Smooth muscle cell (in vitro differentiated cells): ENCODE measurements around the gene CORO7. TPM values are rescaled to one million over a fixed set of nuclear protein-coding genes. Genes with fewer than 3 reads are reported as not detected.

Experiments
- DNase-seq: peaks from one replicate; lab custom pipeline; 2025; ENCODE audit not compliant: unreplicated experiment; lab: John Stamatoyannopoulos, UW
- H2AFZ ChIP-seq: fragments of 200-600 bp; sonication (generic); 2 replicates; pipeline ENCODE4 v1.6.0; 2016; ENCODE audit warnings: antibody characterized with exemption, low read depth, mild to moderate bottlenecking
- H3F3A ChIP-seq: fragments of 200-600 bp; sonication (generic); 2 replicates; pipeline ENCODE4 v1.6.0; 2017; ENCODE audit warnings: antibody characterized with exemption, low read depth
- H3K27ac ChIP-seq: fragments of 200-600 bp; sonication (generic); 2 replicates; pipeline ENCODE4 v1.5.1; 2016; ENCODE audit warnings: low read depth, mild to moderate bottlenecking
- H3K27me3 ChIP-seq: fragments of 200-600 bp; sonication (generic); 2 replicates; pipeline ENCODE4 v1.6.1; 2016; ENCODE audit warnings: low read depth, mild to moderate bottlenecking
- H3K36me3 ChIP-seq: fragments of 200-600 bp; sonication (generic); 2 replicates; pipeline ENCODE4 v1.5.1; 2016; ENCODE audit warnings: low read depth
- H3K4me1 ChIP-seq: fragments of 200-600 bp; sonication (generic); 2 replicates; pipeline ENCODE4 v1.5.1; 2016; ENCODE audit warnings: low read depth
- H3K4me2 ChIP-seq: fragments of 200-600 bp; sonication (generic); 2 replicates; pipeline ENCODE4 v1.6.0; 2016; ENCODE audit warnings: mild to moderate bottlenecking
- H3K4me3 ChIP-seq: fragments of 200-600 bp; sonication (generic); 2 replicates; pipeline ENCODE4 v1.5.1; 2016; ENCODE audit warnings: mild to moderate bottlenecking
- H3K79me2 ChIP-seq: fragments of 200-600 bp; sonication (generic); 2 replicates; pipeline ENCODE4 v1.6.0; 2016; ENCODE audit warnings: low read depth, mild to moderate bottlenecking
- H3K9ac ChIP-seq: fragments of 200-600 bp; sonication (generic); 2 replicates; pipeline ENCODE4 v1.6.0; 2016; ENCODE audit warnings: low read depth
- H3K9me3 ChIP-seq: fragments of 200-600 bp; sonication (generic); replicated peaks from 2 replicates; pipeline ENCODE4 v1.5.1; 2016; ENCODE audit warnings: low read depth
- H4K20me1 ChIP-seq: fragments of 200-600 bp; sonication (generic); 2 replicates; pipeline ENCODE4 v1.6.0; 2016; ENCODE audit warnings: low read depth
- CTCF ChIP-seq: fragments of 200-600 bp; sonication (generic); IDR thresholded peaks from 2 replicates; pipeline ENCODE4 v1.5.1; 2017; ENCODE audit warnings: borderline replicate concordance, mild to moderate bottlenecking, antibody characterized with exemption; ENCODE audit not compliant: insufficient read depth, poor library complexity, severe bottlenecking
- WGBS: methylation state at CpG from one replicate; pipeline ENCODE4 v1.1.7; 2016; ENCODE audit warnings: low lambda C conversion rate; 5-methylcytosine and 5-hydroxymethylcytosine counted together
- polyA plus RNA-seq: library from polyadenylated mRNA; unstranded; fragments of >200 nt; fragmentation: Nextera tagmentation; extraction: Ambion mirVana; gene quantifications from 2 replicates; pipeline ENCODE4 v1.2.1, GENCODE V29; 2016
- total RNA-seq: library from RNA; depleted of rRNA; stranded (reverse); fragments of >200 nt; gene quantifications from 2 replicates; pipeline ENCODE4 v1.2.3, GENCODE V29; 2014

Gene CORO7
- total and polyA plus RNA-seq, 2 experiments from 2014 or later, result 6.7 to 12.7 TPM

GRCh38 chr16:4347765-4348509 is 68.5 kb downstream of the CORO7 start:
- H3K27ac ChIP-seq, result no peak overlapping the region
- no peak for TF ChIP-seq CTCF

GRCh38 chr16:4347010-4347409 is 69.4 kb downstream of the CORO7 start:
- no peak overlapping the region for H2AFZ ChIP-seq
- 94% methylated on average over 8 of the region's 8 CpGs for WGBS

More at GRCh38 chr16:4347765-4348509, 68.5 kb downstream of the CORO7 start:
- H2AFZ ChIP-seq, result no peak overlapping the region
- H3K4me2 ChIP-seq, result no peak overlapping the region
- H4K20me1 ChIP-seq, result peaks cover 48% of the 10 kb centered on the region
- no peaks in the 10 kb centered on the region for H3K27me3 ChIP-seq
- H3K36me3 ChIP-seq, result no peaks in the 10 kb centered on the region
- peaks cover 10% of the 10 kb centered on the region for H3K4me1 ChIP-seq
- peaks cover 8% of the 10 kb centered on the region for H3F3A ChIP-seq
- H3K4me3 ChIP-seq, result no peak overlapping the region
- no peaks in the 10 kb centered on the region for H3K9me3 ChIP-seq
- WGBS, result 95% methylated on average over 17 of the region's 17 CpGs
- DNase-seq, result no peak
- peaks cover 39% of the 10 kb centered on the region for H3K79me2 ChIP-seq
- no peak overlapping the region for H3K9ac ChIP-seq

GRCh38 chr16:4345836-4346781 is 70.3 kb downstream of the CORO7 start:
- H3K4me1 ChIP-seq, result peaks cover 6% of the 10 kb centered on the region
- no peak for DNase-seq
- H2AFZ ChIP-seq, result no peak overlapping the region
- H4K20me1 ChIP-seq, result peaks cover 66% of the 10 kb centered on the region
- no peaks in the 10 kb centered on the region for H3K27me3 ChIP-seq
- no peaks in the 10 kb centered on the region for H3K9me3 ChIP-seq
- H3K27ac ChIP-seq, result no peak overlapping the region
- H3K36me3 ChIP-seq, result no peaks in the 10 kb centered on the region
- no peak overlapping the region for H3K4me3 ChIP-seq
- H3K4me2 ChIP-seq, result no peak overlapping the region
- WGBS, result 86% methylated on average over 14 of the region's 14 CpGs
- H3K79me2 ChIP-seq, result peaks cover 49% of the 10 kb centered on the region
- no peaks in the 10 kb centered on the region for H3F3A ChIP-seq
- H3K9ac ChIP-seq, result no peak overlapping the region
- no peak for TF ChIP-seq CTCF

More at GRCh38 chr16:4347010-4347409, 69.4 kb downstream of the CORO7 start:
- Histone ChIP-seq H3K27me3 (no peaks in the 10 kb centered on the region), H3K79me2 (peaks cover 44% of the 10 kb centered on the region), H3K9me3 (no peaks in the 10 kb centered on the region), H3K36me3 (no peaks in the 10 kb centered on the region), H3K4me1 (peaks cover 10% of the 10 kb centered on the region), H3K27ac (no peak overlapping the region), H3K4me2 (no peak overlapping the region), H4K20me1 (peaks cover 57% of the 10 kb centered on the region), H3K4me3 (no peak overlapping the region), H3F3A (peaks cover 7% of the 10 kb centered on the region), H3K9ac (no peak overlapping the region)
- no peak for DNase-seq
- TF ChIP-seq CTCF, result no peak
